Activated naive CD8-positive, alpha-beta T cell treated with anti-CD3 and anti-CD28 coated beads, Interleukin-2, amount 10 ng/mL, durations not matched to agents 7 days and 5 days (primary cell): Measurements from ENCODE around the gene RNASE2. TPM values are rescaled to one million over a fixed set of nuclear protein-coding genes. Genes with fewer than 3 reads are reported as not detected.

Experiments
- ATAC-seq: fragments of 150-1000 bp; cut with Tn5 transposase; one replicate; pipeline ENCODE4 v1.10.0; 2021; ENCODE audit warnings: low read depth, moderate library complexity
- POLR2A ChIA-PET: fragments of 350-600 bp; sonication (Branson Sonifier 250); formaldehyde crosslinking; loops from one replicate; lab custom pipeline; 2021; ENCODE audit warnings: antibody characterized with exemption; lab: Charles Lee
- DNase-seq: peaks from one replicate; pipeline ENCODE4 v3.0.0; 2021
- H3K27ac Mint-ChIP-seq: one replicate; pipeline ENCODE4 v1.8.0; 2022; ENCODE audit warnings: mild to moderate bottlenecking, mixed read lengths
- H3K27me3 Mint-ChIP-seq: one replicate; pipeline ENCODE4 v1.8.0; 2022; ENCODE audit warnings: mild to moderate bottlenecking, moderate library complexity, mixed read lengths
- H3K36me3 Mint-ChIP-seq: one replicate; pipeline ENCODE4 v1.8.0; 2021; ENCODE audit warnings: mild to moderate bottlenecking, mixed read lengths
- H3K4me1 Mint-ChIP-seq: one replicate; pipeline ENCODE4 v1.8.0; 2021; ENCODE audit warnings: mixed read lengths
- H3K4me3 Mint-ChIP-seq: one replicate; pipeline ENCODE4 v1.8.0; 2022; ENCODE audit warnings: mild to moderate bottlenecking, moderate library complexity, mixed read lengths
- H3K9me3 Mint-ChIP-seq: one replicate; pipeline ENCODE4 v1.8.0; 2021; ENCODE audit warnings: mixed read lengths
- total RNA-seq, 2 experiments: library from RNA; stranded (reverse); gene quantifications; one replicate each; pipeline ENCODE4 v1.2.3, GENCODE V29; 2021

Gene RNASE2
- total RNA-seq, 2 experiments from 2014 or later, result not detected

DNA sequence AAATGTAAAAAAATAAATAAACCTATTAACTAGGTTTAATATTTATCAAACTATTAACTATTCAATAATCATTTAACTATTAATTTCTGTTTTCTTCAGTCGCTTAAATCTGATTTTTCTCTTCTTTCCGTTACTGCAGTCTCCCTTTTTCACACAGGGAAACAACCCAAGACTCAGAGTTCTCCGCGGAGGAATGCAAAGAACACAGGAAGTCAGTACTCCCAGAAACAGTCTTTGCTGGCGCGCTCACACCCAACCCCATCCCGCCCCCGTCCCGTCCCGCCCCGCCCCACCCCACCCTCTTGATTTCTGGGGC is 34.1 kb downstream of the RNASE2 start:
- POLR2A ChIA-PET, result no interaction called here
- Mint-ChIP-seq H3K36me3 (peaks cover 18% of the 10 kb centered on the region), H3K4me3 (peak overlapping the region; percentile 95), H3K9me3 (no peaks in the 10 kb centered on the region), H3K27me3 (peaks cover 5% of the 10 kb centered on the region), H3K27ac (peak overlapping the region; percentile 89), H3K4me1 (peaks cover 19% of the 10 kb centered on the region)
- no peak for DNase-seq
- ATAC-seq, result no peak

DNA sequence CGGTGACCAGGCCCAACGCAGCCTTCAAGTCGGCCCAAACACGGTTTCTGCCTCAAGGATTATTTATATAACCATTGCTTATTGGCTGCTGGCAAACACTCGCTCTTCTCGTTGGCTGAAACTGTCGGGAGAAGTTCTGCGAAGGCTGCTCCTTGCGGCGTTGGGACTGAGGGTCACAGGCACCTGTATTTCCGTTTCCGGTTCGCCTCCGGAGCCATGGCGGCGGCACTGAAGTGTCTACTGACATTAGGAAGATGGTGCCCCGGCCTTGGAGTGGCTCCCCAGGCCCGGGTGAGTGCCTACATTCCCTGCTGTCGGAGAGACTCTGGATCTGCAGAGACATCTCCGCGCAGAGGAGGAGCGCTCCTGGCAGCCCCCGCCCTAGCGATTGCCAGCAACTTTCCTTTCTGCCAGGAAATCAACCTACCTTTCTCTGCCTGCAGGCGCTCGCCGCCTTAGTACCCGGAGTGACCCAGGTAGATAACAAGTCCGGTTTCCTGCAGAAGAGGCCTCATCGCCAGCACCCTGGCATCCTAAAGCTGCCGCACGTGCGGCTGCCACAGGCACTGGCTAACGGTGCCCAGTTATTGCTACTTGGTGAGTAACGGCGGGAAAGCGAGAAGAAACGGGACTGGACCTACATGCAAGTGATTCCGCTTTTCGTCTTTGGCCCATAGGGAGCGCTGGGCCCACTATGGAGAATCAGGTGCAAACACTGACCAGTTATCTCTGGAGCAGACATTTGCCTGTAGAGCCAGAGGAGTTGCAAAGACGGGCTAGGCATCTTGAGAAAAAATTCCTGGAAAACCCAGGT is 34.7 kb downstream of the RNASE2 start, which contains the start of gene METTL17:
TSS of gene METTL17 (plus strand) at position 194 of the 814 bp plus-strand sequence. CDS start at position 217, 23 bp downstream.
- peaks cover 21% of the 10 kb centered on the region for H3K4me1 Mint-ChIP-seq
- H3K9me3 Mint-ChIP-seq, result no peaks in the 10 kb centered on the region
- H3K36me3 Mint-ChIP-seq, result peaks cover 20% of the 10 kb centered on the region
- H3K27ac Mint-ChIP-seq, result peak within 1 kb of the TSS; percentile 89
- H3K4me3 Mint-ChIP-seq, result peak within 1 kb of the TSS; percentile 95
- H3K27me3 Mint-ChIP-seq, result peaks cover 5% of the 10 kb centered on the region
- ATAC-seq, result peak; percentile 98
- POLR2A ChIA-PET, result no interaction called here
- peak; percentile 82 for DNase-seq

DNA sequence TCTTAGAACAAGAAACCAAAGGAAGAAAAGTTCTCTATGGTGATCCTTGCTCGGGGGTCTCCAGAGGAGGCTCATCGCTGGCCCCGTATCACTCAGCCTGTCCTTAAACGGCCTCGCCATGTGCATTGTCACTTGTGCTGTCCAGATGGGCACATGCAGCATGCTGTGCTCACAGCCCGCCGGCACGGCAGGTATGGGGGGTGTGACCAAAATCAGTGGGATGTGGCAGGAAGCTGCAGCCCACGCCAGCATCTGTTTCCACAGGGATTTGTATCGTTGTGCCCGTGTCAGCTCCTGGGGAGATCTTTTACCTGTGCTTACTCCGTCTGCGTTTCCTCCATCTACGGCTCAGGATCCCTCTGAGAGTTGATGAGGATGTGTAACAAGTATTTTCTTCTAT is 41.2 kb downstream of the RNASE2 start:
- no peak overlapping the region for H3K27ac Mint-ChIP-seq
- H3K4me3 Mint-ChIP-seq, result no peak overlapping the region
- peaks cover 35% of the 10 kb centered on the region for H3K36me3 Mint-ChIP-seq
- peaks cover 17% of the 10 kb centered on the region for H3K4me1 Mint-ChIP-seq
- H3K27me3 Mint-ChIP-seq, result no peaks in the 10 kb centered on the region
- no peaks in the 10 kb centered on the region for H3K9me3 Mint-ChIP-seq
- DNase-seq (no peak), ATAC-seq (no peak)
- POLR2A ChIA-PET, result no interaction called here

DNA sequence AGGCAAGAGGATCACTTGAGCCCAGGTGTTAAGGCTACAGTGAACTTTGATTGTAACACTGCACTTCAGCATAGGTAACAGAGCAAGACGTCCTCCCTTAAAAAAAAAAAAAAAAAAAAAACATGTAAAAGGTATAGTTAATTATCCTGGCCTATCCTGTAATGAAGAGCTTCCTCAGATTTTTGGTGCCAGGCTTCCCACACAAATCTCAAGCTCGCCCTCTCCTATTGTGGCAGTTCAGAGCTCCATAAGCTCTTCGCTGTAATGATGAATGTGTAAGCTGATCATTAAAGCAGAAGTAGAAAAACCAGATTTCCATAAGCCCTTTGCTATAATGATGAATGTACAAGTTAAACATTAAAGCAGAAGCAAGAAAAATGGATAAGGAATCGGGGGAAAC is 41.8 kb downstream of the RNASE2 start:
- Mint-ChIP-seq H3K4me1 (peaks cover 14% of the 10 kb centered on the region), H3K9me3 (no peaks in the 10 kb centered on the region), H3K27ac (no peak overlapping the region), H3K36me3 (peaks cover 30% of the 10 kb centered on the region), H3K27me3 (no peaks in the 10 kb centered on the region), H3K4me3 (no peak overlapping the region)
- DNase-seq, result no peak
- POLR2A ChIA-PET, result no interaction called here
- no peak for ATAC-seq

DNA sequence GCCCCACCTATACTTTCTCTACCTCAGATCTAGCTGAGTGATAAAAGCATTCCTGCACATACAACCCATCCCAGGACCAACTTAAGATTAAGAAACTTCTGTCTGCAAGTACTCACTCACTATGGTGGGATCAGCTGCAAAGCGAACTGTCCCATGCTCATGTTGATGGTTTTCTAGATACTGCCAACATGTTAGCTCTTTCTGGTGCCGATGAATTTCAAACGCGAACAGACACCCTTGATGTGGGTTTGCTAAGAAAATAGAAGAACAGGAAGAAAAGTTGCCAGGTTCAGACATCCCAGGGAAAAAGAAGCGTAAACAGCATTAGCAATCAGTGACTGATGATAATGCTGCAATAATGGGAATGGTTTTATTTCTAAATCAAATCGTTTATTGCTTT is 42.3 kb downstream of the RNASE2 start:
- Mint-ChIP-seq H3K4me1 (peaks cover 14% of the 10 kb centered on the region), H3K27ac (no peak overlapping the region), H3K9me3 (no peaks in the 10 kb centered on the region), H3K36me3 (peaks cover 28% of the 10 kb centered on the region), H3K27me3 (no peaks in the 10 kb centered on the region), H3K4me3 (no peak overlapping the region)
- ATAC-seq, result no peak
- POLR2A ChIA-PET, result no interaction called here
- no peak for DNase-seq

DNA sequence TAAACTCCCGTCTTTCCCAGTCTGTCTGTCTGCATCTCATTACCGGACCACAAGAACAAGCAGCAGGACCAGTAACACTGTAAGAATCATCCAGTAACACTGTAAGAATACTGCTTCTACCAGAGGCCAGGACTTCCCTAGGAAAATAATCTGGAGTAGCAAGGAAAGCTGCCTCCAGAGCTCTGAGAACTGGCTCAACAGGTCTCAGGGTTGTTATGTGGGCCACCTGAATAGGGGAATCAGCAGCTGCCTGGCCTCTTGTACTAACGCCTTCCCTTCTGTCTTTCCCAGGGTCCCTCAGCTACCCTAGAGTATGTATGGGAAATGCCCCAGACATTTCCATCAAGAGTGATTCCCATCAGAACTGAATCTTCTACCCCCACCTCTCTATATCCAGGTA is 42.9 kb downstream of the RNASE2 start:
- POLR2A ChIA-PET, result no interaction called here
- Mint-ChIP-seq H3K36me3 (peaks cover 25% of the 10 kb centered on the region), H3K27me3 (no peaks in the 10 kb centered on the region), H3K4me1 (peaks cover 14% of the 10 kb centered on the region), H3K27ac (no peak overlapping the region), H3K9me3 (no peaks in the 10 kb centered on the region), H3K4me3 (no peak overlapping the region)
- no peak for DNase-seq
- ATAC-seq, result no peak

DNA sequence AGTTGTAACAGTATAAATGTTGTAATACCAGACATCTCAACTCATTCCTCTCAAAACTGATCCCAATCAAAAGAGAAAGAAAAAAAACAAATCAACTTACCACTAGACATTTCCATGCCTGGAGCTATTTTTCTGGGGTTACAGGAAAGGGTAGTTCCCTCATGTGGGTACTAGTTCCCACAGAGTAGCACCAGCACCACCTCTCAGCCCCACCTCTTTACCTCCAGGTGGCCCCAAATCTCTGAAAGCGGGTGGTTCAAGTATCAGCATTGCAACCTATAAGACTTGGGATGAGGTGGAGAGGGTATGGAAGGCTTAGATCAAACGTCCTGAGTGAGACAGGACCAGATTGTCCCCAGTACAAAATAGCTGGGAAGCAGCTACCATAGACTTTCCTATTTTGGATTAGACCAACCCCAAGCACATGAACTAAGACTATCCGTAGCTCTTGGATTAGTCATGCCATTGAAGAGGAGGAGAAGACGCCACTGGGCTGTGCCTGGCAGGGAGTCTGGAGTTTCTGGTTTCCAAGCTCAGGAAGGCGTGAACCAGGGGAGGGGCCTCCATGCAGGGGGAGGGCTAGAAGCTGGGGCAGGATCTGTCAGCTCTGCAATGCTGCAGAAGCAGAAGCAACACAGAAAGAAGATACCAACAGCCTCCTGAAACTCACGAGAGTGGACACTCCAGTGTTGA is 43.5 kb downstream of the RNASE2 start, which contains the start of gene SLC39A2:
TSS of gene SLC39A2 (plus strand) at position 620 of the 693 bp plus-strand sequence. CDS start 154 bp downstream, outside the sequence.
- H3K36me3 Mint-ChIP-seq, result peaks cover 24% of the 10 kb centered on the region
- no peaks in the 10 kb centered on the region for H3K9me3 Mint-ChIP-seq
- no peak within 1 kb of the TSS for H3K27ac Mint-ChIP-seq

DNA sequence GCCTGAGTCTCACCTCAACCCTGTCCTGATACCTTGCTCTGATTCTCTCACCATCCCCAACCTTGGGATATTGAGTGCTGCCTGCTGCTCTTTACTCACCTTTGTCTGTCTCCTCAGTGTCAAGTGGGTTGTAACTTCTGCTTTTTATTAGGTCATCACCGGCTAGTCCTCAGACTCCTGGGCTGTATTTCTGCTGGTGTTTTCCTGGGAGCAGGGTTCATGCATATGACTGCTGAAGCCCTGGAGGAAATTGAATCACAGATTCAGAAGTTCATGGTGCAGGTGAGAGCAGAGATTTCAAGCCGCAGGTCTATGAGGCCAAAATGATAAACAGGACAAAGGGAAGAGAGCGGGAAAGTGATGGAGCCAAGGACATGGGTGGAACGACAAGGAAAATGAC is 44.3 kb downstream of the RNASE2 start:
- POLR2A ChIA-PET, result no interaction called here
- Mint-ChIP-seq H3K4me1 (peaks cover 11% of the 10 kb centered on the region), H3K36me3 (peaks cover 20% of the 10 kb centered on the region), H3K9me3 (no peaks in the 10 kb centered on the region), H3K27me3 (peaks cover 1% of the 10 kb centered on the region), H3K4me3 (no peak overlapping the region), H3K27ac (no peak overlapping the region)
- DNase-seq (no peak), ATAC-seq (no peak)

More for the DNA sequence above, 43.5 kb downstream of the RNASE2 start, which contains the start of gene SLC39A2:
- POLR2A ChIA-PET, result no interaction called here
- Mint-ChIP-seq H3K27me3 (no peaks in the 10 kb centered on the region), H3K4me1 (peaks cover 13% of the 10 kb centered on the region), H3K4me3 (no peak within 1 kb of the TSS)
- DNase-seq, result no peak
- ATAC-seq, result no peak

DNA sequence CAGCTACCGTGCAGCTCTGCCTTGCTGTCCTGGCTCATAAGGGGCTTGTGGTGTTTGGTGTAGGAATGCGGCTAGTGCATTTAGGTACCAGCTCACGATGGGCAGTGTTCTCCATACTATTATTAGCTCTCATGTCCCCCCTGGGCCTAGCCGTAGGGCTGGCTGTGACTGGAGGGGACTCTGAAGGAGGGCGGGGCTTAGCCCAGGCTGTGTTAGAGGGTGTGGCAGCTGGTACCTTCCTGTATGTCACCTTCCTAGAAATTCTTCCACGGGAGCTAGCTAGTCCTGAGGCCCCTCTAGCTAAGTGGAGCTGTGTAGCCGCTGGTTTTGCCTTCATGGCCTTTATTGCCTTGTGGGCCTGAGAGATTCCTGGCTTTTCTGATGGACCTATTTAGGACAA is 45.9 kb downstream of the RNASE2 start:
- POLR2A ChIA-PET, result no interaction called here
- peaks cover 2% of the 10 kb centered on the region for H3K27me3 Mint-ChIP-seq
- no peak overlapping the region for H3K27ac Mint-ChIP-seq

DNA sequence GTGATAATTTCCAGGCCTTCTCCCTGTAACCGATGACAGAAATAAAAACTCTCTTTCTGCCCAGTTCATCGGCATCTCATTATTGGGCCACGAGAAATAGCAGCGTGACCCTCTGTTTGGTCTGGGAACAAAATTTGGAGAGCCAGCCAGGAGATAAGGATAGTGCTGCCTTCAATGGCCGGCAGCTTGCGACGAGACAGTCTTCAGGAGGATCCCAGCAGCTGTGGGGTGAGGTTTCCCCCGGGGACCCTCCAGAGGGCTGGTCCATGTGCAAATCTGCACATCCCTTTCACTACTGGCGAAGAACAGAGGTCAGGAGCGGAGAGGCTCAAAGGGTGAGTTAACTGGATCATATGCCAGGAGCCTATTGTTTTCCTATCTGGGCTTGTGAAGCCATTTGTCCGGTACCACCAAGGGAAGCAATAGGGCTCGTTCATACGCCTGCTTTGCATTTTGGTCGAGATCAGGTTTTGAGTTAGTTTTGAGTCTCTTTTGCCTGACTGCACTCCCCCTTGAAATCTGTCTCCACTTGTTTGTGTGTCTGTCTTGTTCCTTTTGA is 48.6 kb downstream of the RNASE2 start:
- Mint-ChIP-seq H3K4me1 (no peaks in the 10 kb centered on the region), H3K36me3 (no peaks in the 10 kb centered on the region), H3K9me3 (no peaks in the 10 kb centered on the region), H3K27ac (no peak overlapping the region), H3K27me3 (peaks cover 6% of the 10 kb centered on the region), H3K4me3 (no peak overlapping the region)
- DNase-seq (no peak), ATAC-seq (no peak)
- POLR2A ChIA-PET, result no interaction called here

More for the DNA sequence above, 45.9 kb downstream of the RNASE2 start:
- Mint-ChIP-seq H3K4me3 (no peak overlapping the region), H3K9me3 (no peaks in the 10 kb centered on the region), H3K4me1 (peaks cover 8% of the 10 kb centered on the region), H3K36me3 (peaks cover 6% of the 10 kb centered on the region)
- DNase-seq (no peak), ATAC-seq (no peak)

Other genes starting within 250 kb of the RNASE2 start
- gene EDDM3A, start 209.6 kb upstream of the RNASE2 start, total RNA-seq, result not detected
- not detected for gene EDDM3B, start 187.1 kb upstream of the RNASE2 start, total RNA-seq
- 1 to 10 TPM in 1 of 2 experiments, under 1 TPM in 1; 0.96 to 1.4 TPM for gene RNASE6, start 174.2 kb upstream of the RNASE2 start, total RNA-seq
- 1 to 10 TPM; 2.8 to 4.5 TPM for gene RNASE1, start 152.6 kb upstream of the RNASE2 start, total RNA-seq
- gene RNASE3, start 64.1 kb upstream of the RNASE2 start, total RNA-seq, result not detected
- gene METTL17, start 34.5 kb downstream of the RNASE2 start, total RNA-seq, result 100 to 1,000 TPM in 1 of 2 experiments, 10 to 100 TPM in 1; 92.9 to 100 TPM
- under 1 TPM in 1 of 2 experiments, not detected in 1; 0.25 TPM for gene SLC39A2, start 43.8 kb downstream of the RNASE2 start, total RNA-seq
- gene NDRG2, start 69.6 kb downstream of the RNASE2 start, total RNA-seq, result 10 to 100 TPM; 15.9 to 17.1 TPM
- not detected for gene TPPP2, start 74.7 kb downstream of the RNASE2 start, total RNA-seq
- not detected for gene RNASE13, start 79.3 kb downstream of the RNASE2 start, total RNA-seq
- not detected for gene RNASE7, start 86.9 kb downstream of the RNASE2 start, total RNA-seq
- not detected for gene RNASE8, start 102.3 kb downstream of the RNASE2 start, total RNA-seq
- gene ARHGEF40, start 114.8 kb downstream of the RNASE2 start, total RNA-seq, result under 1 TPM; 0.20 to 0.28 TPM
- gene ZNF219, start 143.2 kb downstream of the RNASE2 start, total RNA-seq, result 1 to 10 TPM; 4.3 to 6.0 TPM
- gene TMEM253, start 145.6 kb downstream of the RNASE2 start, total RNA-seq, result not detected
- not detected for gene OR5AU1, start 200.6 kb downstream of the RNASE2 start, total RNA-seq